NCI-H345 treated with DMSO at 0.1 percent for 48 hours (cell line): ENCODE measurements around the gene RPS19.
"Not testable (repeated sequence)": the region's sequence is repeated elsewhere in the genome, so short reads cannot be mapped to it uniquely, and the experiment has no call there.

Experiments used
- DNase-seq: peaks from one replicate; lab custom pipeline; 2025; ENCODE audit not compliant: unreplicated experiment; lab: John Stamatoyannopoulos, UW

Gene RPS19

GRCh38 chr19:41859213-41859617 lies 840 bp upstream of the RPS19 start:
- no peak for DNase-seq

GRCh38 chr19:41860419-41861115 lies 512 bp downstream of the RPS19 start:
- no peak for DNase-seq

GRCh38 chr19:41861116-41861768 lies 1.2 kb downstream of the RPS19 start:
- DNase-seq = no peak

GRCh38 chr19:41861846-41862245 lies 1.8 kb downstream of the RPS19 start:
- no peak for DNase-seq

GRCh38 chr19:41862445-41862986 lies 2.5 kb downstream of the RPS19 start:
- no peak for DNase-seq

GRCh38 chr19:41863209-41863931 lies 3.3 kb downstream of the RPS19 start:
- no peak for DNase-seq

GRCh38 chr19:41864374-41864773 lies 4.3 kb downstream of the RPS19 start:
- DNase-seq = no peak

GRCh38 chr19:41866284-41866683 lies 6.2 kb downstream of the RPS19 start:
- no peak for DNase-seq

GRCh38 chr19:41868120-41868988 lies 8.3 kb downstream of the RPS19 start:
- no peak for DNase-seq

- no peak for DNase-seq
Observed at GRCh38 chr19:41868989-41869300, 8.9 kb downstream of the RPS19 start.

- DNase-seq = no peak
Observed at GRCh38 chr19:41869374-41869955, 9.4 kb downstream of the RPS19 start.

GRCh38 chr19:41870401-41870873 lies 10.4 kb downstream of the RPS19 start:
- DNase-seq = no peak

GRCh38 chr19:41871573-41872383 lies 11.7 kb downstream of the RPS19 start:
- no peak for DNase-seq

- DNase-seq = no peak
Observed at GRCh38 chr19:41872384-41872774, 12.3 kb downstream of the RPS19 start.

GRCh38 chr19:41872775-41873647 lies 13.0 kb downstream of the RPS19 start:
- no peak for DNase-seq

GRCh38 chr19:41875973-41876372 lies 15.9 kb downstream of the RPS19 start:
- DNase-seq = not testable (repeated sequence)

- no peak for DNase-seq
Observed at GRCh38 chr19:41876847-41877832, 17.1 kb downstream of the RPS19 start, which contains the start of gene CD79A. TSS of gene CD79A (plus strand) at chr19:41877279. CDS start at chr19:41877305, 26 bp downstream.
